NCI-H1092 treated with DMSO at 0.1 percent for 48 hours (cell line): ENCODE results near the gene MPZL2.
A peak's percentile ranks its signal among the peaks of the same experiment; 100 is the strongest.

Experiments
- DNase-seq: peaks from one replicate; lab custom pipeline; 2025; lab: John Stamatoyannopoulos, UW

Gene MPZL2

GRCh38 chr11:118283037-118283636 is 19.0 kb upstream of the MPZL2 start:
- no peak for DNase-seq

- no peak for DNase-seq
Measured at GRCh38 chr11:118282606-118283005, 18.5 kb upstream of the MPZL2 start.

GRCh38 chr11:118281284-118281683 is 17.2 kb upstream of the MPZL2 start:
- no peak for DNase-seq

- no peak for DNase-seq
Measured at GRCh38 chr11:118277312-118277711, 13.2 kb upstream of the MPZL2 start.

DNA sequence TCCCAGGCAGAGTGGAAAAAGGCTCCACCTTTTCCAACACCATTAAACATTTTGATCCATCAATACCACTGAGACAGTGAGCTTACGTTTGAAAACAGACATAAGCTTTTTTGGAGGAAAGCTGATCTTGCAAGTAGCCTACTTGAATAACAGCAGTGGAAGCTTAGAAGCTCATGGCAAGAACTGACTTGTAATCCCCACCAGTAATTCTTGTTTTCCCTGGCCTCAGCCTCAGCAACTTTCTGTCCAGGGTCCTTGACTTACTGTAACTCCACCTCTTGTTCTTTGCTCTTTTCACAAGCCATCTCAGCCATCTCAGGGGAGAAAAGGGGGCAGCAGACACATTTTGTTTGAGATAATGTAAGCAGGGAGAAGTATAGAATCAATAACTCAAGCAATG is 12.3 kb upstream of the MPZL2 start:
- DNase-seq: no peak

DNA sequence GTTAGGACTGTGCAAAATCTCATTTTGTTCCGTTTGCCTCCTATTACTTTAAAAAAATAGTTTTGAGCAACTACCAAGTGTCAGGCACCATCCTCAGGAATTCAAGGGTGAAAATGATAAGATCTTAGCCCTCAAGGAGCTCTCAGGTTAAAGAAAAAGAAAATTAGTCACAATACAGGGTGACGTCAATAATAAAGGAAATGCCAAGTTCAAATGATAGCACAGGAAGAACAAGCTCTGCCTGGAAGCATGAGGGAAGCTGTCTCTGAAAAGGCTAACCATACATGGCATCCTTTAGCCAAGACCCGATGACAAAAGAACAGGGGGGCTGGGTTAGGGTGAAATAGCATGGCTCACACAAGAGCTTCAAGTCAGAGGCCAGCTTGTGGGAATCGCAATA is 11.1 kb upstream of the MPZL2 start:
- no peak for DNase-seq

DNA sequence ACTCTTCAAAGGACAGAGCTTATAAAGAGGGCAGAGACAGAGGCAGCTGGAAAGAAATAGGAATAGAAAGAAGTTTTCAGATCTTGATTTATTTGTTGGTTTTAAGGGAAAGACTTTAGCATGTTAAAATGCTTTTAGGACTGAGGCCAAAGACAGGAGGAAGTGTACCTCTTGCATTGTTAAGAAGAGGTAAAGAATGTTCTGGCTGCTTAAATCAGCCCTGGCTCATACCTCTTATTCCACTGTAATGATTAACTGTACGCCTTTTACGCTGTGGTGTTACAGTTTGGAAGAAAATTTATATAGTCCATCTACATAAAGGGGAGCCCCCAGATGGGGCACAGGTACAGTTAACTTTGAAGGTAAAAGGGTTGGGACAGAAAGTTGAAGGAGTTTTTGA is 10.1 kb upstream of the MPZL2 start:
- DNase-seq: no peak

GRCh38 chr11:118272001-118272400 is 7.9 kb upstream of the MPZL2 start:
- DNase-seq: no peak

- no peak for DNase-seq
Measured at GRCh38 chr11:118267486-118267885, 3.4 kb upstream of the MPZL2 start.

GRCh38 chr11:118265954-118266353 is 1.9 kb upstream of the MPZL2 start:
- no peak for DNase-seq

DNA sequence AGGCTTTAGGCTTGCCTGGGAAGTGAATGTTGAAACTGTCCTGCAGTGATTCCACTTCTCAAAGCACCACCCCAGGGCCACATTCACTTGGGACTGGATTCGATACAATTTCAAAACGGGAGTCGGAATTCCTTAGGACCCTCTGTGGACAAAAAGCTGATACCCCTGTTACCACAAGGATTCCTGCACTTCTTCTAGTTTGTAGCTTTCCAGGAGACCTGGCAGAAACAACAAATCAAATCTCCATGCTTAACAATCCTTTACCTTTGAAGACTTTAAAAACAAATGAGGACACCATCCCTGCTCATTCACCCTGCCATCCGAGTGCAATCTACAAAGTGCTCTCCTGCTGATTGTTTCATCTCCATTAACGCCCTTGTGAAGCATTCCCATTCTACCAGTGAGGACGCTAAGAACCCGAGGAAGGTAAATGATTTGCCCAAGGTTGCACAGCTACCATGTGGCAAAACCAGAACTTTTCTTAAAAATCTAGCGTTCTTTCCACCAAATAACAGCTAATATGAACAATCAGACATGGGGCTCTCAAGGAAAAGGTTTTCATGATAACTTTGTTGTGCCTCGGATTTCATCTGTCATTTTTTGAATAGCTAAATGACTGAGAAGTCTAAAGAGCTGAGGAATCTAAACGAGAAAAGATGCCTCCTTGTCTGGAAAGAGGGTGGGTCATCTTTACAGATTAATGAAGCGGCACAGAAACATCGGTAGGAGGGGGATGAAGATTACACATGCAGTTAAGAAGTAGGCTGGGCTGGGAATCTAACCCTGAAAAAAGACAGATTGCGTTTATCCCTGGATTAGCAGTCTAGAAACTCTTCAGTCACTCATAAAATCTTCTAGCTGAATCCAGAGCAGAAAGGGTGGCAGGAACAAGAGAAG is 720 bp upstream of the MPZL2 start:
- DNase-seq: no peak

DNA sequence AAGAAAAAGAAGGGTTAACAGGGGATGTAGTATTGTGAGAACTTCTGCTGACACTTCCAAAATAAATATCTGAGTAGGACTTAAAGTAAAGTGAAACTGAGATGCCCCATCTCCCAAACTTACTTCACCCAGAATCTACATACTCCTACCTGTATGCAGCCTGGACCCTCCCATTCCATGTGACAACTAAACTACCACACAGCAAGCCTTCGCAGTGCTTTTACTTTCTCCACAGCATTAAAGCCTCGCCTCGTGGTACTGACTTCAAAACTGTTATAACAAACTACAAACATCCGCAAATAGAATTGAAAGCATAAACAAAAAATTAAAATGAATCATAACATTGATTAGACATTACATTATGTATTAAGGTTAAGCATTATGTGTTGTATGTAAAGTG is 985 bp downstream of the MPZL2 start:
- no peak for DNase-seq

DNA sequence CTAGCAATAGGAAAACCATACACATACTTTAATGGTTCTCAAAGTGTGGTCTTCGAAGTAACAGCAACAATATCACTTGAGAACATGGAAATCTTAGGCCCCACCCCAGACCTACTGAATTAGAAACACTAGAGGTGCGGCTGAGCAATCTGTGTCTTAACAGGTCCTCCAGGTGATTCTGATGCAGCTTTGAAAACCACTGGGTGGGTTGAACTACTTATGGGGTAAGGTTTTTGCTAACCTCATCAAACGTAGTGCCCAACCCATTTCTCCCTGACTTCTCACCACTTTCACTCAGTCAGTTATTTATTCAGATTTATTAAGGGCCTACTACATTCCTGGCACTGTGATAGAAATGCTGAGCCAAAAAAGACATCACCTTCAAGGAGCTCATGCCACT is 3.7 kb downstream of the MPZL2 start:
- no peak for DNase-seq

DNA sequence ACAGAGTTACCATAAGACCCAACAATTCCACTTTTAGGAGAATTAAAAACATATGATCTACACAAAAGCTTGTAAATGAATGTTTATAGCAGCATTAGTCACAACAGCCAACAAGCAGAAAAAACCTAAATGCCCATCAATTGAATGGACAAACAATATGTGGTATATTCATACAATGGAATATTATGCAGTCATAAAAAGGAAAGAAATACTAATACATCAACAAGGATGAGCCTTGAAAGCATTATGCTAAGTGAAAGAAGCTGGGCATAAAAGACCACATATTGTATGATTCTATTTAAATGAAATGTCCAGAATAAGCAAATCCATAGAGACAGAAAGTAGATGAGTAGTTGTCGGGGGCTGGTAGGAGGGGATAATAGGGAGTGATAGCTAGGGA is 5.0 kb downstream of the MPZL2 start:
- no peak for DNase-seq

DNA sequence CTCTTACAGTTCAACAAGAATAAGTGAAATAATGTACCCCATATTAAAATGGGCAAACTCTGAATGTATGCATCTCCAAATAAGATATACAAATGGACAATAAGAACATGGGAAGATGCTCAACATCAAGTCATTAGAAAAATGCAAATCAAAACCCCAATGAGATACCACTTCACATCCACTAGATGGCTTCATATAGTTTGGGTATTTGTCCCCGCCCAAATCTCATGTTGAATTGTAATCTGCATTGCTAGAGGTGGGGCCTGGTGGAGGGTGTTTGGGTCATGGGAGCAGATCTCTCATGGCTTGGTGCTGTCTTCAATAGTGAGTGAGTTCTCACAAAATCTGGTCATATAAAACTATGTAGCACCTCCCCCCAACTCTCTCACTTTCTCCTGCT is 5.7 kb downstream of the MPZL2 start:
- no peak for DNase-seq

DNA sequence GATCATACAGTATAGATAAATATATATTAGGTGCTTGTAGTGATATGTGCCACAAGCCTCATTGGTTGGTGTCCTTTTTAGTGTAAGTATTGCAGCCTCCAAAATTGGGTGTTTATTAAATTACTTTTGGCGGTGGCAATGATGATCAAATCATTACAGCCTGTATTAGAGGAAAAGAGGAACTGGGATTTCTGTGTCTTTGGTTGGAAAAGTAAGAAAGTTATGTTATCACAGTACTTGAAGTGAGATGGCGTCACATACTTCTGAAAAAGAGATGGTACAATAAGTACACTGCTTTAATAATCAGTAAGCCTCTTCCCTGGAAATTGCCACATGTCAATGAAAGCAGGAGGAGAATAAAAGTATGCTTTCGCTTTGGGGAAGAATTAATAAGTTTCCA is 11.4 kb downstream of the MPZL2 start:
- DNase-seq: no peak

GRCh38 chr11:118251858-118252652 is 12.0 kb downstream of the MPZL2 start, which contains the start of gene MPZL3:
Gene MPZL3, minus strand, starts transcription at chr11:118252365. Its CDS starts 71 bp downstream, at chr11:118252294.
- peak; percentile 99 for DNase-seq

DNA sequence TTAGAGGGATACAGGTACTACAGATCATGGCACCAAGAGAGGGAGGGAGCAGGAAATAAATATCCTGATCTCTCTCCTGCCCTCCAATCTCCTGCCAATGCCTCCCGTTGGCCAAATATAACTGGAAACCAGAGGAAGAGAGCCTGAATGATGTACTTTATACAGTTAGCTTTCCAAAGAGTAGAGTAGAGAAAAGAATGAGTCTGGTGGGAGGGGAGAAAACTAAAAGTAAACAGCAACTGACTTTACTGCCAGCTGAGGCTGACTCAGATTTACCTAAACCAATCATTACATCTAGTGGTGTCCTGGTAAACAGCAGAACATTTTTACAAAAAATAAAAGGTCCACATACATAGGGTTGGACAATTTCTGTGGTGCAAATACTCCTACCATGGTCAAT is 17.1 kb downstream of the MPZL2 start:
- no peak for DNase-seq

DNA sequence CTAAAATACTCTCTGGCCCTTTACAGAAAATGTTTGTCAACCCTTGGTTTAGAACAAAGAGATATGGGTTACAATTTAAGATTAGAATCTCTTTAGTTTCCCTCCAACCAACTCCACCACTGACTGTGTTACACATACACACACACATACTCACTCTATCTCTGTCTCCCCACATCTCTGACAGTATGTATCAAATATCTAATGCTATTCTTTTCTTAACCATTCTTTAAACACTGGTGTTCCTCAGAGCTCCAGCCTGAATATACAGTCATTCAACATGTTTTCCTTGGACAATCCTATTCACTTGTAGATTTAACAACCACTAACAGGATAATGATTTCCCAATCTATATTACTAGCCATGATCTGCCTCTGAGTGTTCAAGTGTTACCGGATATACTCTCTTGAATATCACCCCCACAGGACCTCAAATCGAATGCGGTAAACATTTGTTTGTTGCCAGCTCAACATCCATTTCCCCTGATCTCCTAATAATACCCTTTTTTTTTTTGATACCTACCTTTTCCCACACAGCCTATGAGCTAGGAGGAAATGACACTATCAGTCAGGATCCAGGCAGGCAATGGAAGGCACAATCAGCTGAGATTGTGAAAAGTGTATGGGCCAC is 18.0 kb downstream of the MPZL2 start:
- DNase-seq: no peak

DNA sequence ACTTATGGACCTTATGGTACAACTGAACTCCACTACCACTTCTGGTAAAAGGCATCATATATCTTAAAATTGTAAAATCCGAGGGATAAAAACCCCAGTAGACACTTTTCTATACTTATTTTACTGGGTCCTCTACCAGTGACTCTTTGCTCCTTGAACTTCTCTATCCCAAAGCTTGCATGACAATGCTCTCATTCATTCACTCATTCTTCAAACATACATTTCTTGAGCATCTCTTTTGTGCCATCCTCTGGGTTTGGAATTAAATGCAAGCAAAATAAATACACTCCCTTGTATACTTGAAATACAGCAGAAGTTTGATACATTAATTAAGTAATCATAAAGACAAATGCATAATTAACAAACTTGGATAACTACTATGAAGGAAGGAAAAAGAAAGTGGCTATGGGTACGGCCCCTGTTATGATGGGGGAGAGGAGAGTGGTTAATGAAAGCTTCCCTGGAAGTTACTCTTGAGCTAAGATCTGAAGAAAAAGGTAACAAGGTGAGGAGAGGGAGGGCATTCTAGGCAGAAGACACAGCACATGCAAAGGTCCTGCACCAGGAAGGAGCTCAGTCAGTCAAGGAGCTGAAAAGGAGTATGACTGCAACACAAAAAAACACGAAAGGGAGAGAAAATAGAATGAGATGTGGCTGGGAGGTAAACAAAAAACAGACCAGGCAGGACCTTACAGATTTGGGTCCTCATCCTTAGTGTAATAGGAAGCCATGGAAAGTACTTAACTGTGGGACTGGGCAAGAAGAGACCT is 19.9 kb downstream of the MPZL2 start:
- DNase-seq: no peak

DNA sequence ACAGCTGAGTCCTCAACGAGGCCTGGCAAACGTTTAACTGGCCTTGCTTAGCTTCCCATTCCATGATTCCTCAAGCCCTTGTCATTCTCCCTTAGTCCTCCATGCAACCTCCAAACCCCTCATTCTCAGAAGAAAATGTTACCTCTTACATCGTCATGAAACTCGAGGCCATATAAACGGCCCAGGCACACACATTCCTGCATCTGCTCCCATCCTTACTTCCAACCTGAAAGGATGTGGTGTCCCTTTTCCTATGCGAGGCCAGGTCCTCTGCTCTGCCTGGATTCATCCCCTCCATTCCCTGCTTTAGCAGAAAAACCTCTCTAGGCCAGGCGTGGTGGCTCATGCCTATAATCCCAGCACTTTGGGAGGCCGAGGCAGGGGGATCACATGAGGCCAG is 20.9 kb downstream of the MPZL2 start:
- DNase-seq: no peak

- DNase-seq: no peak
Measured at GRCh38 chr11:118241764-118242098, 22.4 kb downstream of the MPZL2 start.
